Epithelial cell of umbilical artery (primary cell): ENCODE results near the gene DPPA5. TPM values are rescaled to one million over a fixed set of nuclear protein-coding genes. Genes with fewer than 3 reads are reported as not detected.

ENCODE experiments used
- total RNA-seq: library from RNA; depleted of rRNA; stranded (reverse); fragments of >200 nt; gene quantifications from 2 replicates; pipeline ENCODE4 v1.2.3, GENCODE V29; 2014

The DPPA5 gene, protein sequence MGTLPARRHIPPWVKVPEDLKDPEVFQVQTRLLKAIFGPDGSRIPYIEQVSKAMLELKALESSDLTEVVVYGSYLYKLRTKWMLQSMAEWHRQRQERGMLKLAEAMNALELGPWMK
- not detected in 2 replicates for total RNA-seq

DNA sequence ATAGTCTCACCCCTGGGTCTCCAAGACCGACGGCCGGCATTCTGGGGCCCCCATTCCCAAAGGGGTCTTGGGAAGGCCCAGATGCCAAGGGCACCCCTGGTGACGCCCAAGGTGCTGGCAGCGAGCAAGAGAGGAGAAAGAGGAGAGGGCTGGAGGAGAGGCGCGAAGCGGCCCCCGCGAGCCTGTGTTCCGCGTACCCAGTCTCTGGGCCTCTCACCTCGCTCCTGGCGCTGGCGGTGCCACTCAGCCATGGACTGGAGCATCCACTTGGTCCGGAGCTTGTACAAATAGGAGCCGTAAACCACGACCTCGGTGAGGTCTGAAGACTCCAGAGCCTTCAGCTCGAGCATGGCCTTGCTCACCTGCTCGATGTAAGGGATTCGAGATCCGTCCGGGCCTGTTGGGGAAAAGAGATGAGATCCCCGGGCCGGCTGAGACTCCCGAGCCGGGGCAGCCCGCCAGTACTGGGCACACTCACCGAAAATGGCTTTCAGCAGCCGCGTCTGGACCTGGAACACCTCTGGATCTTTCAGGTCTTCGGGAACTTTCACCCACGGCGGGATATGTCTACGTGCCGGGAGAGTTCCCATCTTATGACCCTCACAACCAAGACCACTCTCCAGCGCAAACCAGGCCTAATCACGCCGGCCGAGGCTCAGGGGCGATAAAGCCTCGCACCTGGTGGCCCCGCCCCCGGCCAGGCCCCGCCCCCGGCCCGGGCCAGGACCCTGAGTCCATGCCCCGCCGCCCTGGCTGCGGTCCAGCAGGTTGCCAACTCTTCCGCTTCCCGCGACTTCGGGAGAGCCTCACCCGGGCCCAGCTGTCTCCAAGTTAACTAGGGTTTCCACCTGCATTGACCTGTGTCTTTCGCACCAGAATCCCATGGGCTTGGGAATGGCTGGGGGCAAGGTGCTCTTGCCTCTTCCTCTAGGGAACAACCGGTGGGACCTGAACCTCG lies at the start of gene DPPA5:
Gene DPPA5 (minus strand): TSS at position 641 of the 958 bp plus-strand sequence. CDS start 51 bp downstream, at position 590.

DNA sequence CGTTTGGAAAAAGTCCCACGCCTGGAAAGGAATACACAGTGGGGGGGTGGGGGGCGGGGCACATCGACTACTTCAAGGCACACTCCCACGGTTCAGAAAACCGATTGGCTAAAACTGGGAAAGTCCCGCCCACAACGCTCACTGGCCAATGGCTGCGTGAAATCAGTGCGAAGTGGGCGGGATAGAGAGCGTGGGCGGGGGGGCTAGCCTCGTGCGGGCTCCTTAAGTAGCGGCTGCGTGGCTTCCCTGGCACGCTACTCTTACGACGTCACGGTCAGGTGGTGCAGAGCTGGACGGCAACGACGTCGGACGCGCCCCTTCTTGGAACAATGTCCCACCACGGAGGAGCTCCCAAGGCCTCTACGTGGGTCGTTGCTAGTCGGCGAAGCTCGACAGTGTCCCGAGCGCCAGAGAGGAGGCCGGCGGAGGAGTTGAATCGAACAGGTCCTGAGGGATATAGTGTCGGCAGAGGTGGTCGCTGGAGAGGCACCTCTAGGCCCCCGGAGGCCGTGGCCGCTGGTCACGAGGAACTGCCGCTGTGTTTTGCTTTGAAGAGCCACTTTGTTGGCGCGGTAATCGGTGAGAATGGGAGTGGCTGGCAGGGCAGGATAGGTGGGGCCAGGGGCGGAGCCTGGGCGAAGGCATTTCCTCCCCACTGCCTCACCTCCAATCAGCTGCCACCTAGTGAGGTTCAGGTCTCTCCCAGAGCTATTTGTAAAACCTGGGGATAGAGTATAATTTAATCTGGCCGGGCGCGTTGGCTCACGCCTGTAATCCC lies 40.7 kb upstream of the DPPA5 start, which contains the start of gene DDX43:
Gene DDX43 (plus strand): TSS at position 252 of the 778 bp plus-strand sequence. CDS start 78 bp downstream, at position 330.

DNA sequence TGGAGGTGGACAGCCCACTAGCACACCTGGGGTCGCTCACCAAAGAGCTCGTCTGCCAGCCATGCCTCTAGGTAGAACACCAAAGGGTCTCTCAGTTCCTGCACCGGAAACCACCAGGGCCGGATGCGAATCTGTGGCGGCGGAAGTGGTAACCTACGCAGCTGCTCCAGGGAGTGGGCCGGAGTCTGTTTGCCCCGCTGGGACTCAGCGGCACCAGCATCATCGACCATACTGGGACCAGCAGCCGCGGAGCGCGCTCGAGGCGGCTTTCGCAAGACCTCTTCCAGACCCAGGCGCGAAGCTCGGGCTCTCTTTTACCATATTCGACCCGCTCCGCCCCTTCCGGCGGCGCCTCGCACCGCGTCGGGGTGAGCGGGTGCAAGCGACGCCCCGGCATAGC lies 15.5 kb upstream of the DPPA5 start, which contains the start of gene OOEP:
Gene OOEP (minus strand): TSS at position 335 of the 400 bp plus-strand sequence. CDS start 105 bp downstream, at position 230.

DNA sequence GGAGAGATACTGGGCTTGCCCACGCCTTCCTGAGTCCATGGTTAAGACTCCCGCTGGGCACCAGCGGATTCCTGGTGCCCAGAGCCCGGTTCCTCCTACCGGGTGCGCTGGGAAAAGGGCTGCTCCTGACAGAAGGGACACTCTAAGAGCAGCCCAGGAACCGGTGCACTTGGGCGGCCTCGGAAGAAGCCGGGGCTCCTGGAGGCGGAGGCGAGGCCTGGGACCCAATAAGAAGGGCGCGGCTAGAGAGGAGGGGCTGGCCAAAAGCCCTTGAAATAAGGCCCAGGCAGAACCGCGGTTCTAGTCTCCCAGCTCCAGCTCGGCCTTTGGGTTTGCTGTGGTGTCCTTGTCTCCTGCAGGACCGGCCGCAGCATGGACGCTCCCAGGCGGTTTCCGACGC lies 8.3 kb upstream of the DPPA5 start, which contains the start of gene KHDC3L:
Gene KHDC3L (plus strand): TSS at position 301 of the 400 bp plus-strand sequence. CDS start 72 bp downstream, at position 373.

Other genes with a start within 250 kb of the DPPA5 start
- gene KHDC1L, start 128.8 kb downstream of the DPPA5 start, total RNA-seq: not detected in 2 replicates
- 1.9 and 2.0 TPM in 2 replicates for gene KHDC1, start 91.1 kb downstream of the DPPA5 start, total RNA-seq
- not detected in 2 replicates for gene KHDC3L, start 8.4 kb upstream of the DPPA5 start, total RNA-seq
- gene OOEP, start 15.6 kb upstream of the DPPA5 start, total RNA-seq: not detected in 2 replicates
- 0.65 and 1.5 TPM in 2 replicates for gene DDX43, start 40.6 kb upstream of the DPPA5 start, total RNA-seq
- 7.8 and 13.5 TPM in 2 replicates for gene CGAS, start 98.0 kb upstream of the DPPA5 start, total RNA-seq
- 19.2 and 26.9 TPM in 2 replicates for gene MTO1, start 107.5 kb upstream of the DPPA5 start, total RNA-seq
- gene EEF1A1, start 166.8 kb upstream of the DPPA5 start, total RNA-seq: 12,458 and 24,213 TPM in 2 replicates